ENCODE measurements around the gene IFNA4.

DNA sequence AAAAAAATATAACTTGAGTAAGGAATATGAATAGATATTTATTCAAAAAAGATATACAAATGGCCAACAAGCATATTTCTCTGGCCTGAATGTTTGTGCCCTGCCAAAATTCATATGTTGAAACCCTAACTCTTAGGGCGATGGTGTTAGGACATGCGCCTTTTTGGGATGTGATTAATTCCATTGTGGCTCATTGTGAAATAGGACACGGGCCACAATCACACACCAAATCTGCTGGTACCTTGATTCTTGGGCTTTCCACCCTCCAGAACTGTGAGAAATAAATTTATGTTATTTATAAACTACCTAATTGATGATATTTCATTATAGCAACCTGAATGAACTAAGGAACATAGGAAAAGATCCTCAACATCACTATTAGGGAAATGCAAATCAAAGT lies 15.2 kb downstream of the IFNA4 start:
- TF ChIP-seq CTCF (IDR thresholded peaks at IDR 0.05; ENCODE audit: low read depth, low read length, poor library complexity, severe bottlenecking), result no peak
- no peak for TF ChIP-seq EZH2phosphoT487 (IDR thresholded peaks at IDR 0.05; ENCODE audit: borderline replicate concordance, low read length)
